Endothelial cell of umbilical vein (primary cell): ENCODE results near the gene CYP4F8.

Source experiments
- CTCF ChIP-seq, 2 donors: IDR thresholded peaks; 1 replicate in 1 of 2; 2 replicates in 1 of 2; pipeline ENCODE4 v1.5.1; 2011; ENCODE audit warnings: low read length in 2 of 2, mild to moderate bottlenecking in 2 of 2, moderate library complexity in 2 of 2, control low read depth in 1 of 2, inconsistent platforms in 1 of 2, low read depth in 1 of 2; ENCODE audit not compliant: insufficient read depth in 1 of 2; ENCODE audit errors: extremely low read depth in 1 of 2
- EZH2 ChIP-seq: IDR thresholded peaks from 2 replicates; pipeline ENCODE4 v1.6.1; 2012; ENCODE audit warnings: borderline replicate concordance, low read depth, mild to moderate bottlenecking, moderate library complexity, low read length, inconsistent platforms; ENCODE audit not compliant: severe bottlenecking
- FOS ChIP-seq: IDR thresholded peaks from 2 replicates; pipeline ENCODE4 v1.6.1; 2011; ENCODE audit warnings: mild to moderate bottlenecking, low read length, moderate library complexity, borderline replicate concordance; ENCODE audit not compliant: insufficient read depth
- GATA2 ChIP-seq: IDR thresholded peaks from 2 replicates; pipeline ENCODE4 v1.7.0; 2011; ENCODE audit warnings: low read depth, mild to moderate bottlenecking, moderate library complexity, mixed read lengths, low read length; ENCODE audit not compliant: insufficient read length, insufficient read depth
- JUN ChIP-seq: IDR thresholded peaks from 2 replicates; pipeline ENCODE4 v1.6.1; 2011; ENCODE audit warnings: borderline replicate concordance, low read depth; ENCODE audit not compliant: insufficient read length, insufficient read depth
- MYC ChIP-seq: IDR thresholded peaks from one replicate; pipeline ENCODE4 v1.6.1; 2011; ENCODE audit warnings: mild to moderate bottlenecking, low read depth, low read length
- POLR2A ChIP-seq: IDR thresholded peaks from 2 replicates; pipeline ENCODE4 v1.6.1; 2012; ENCODE audit warnings: low read depth, mild to moderate bottlenecking, control low read depth, low read length
- POLR2AphosphoS5 ChIP-seq: IDR thresholded peaks from 2 replicates; pipeline ENCODE4 v1.6.1; 2012; ENCODE audit warnings: low read depth, mild to moderate bottlenecking, control low read depth, low read length, moderate library complexity; ENCODE audit not compliant: insufficient read depth
- TF ChIP-seq, protein P1 (sequence below): IDR thresholded peaks from 2 replicates; pipeline ENCODE4 v1.6.1; 2011; ENCODE audit not compliant: insufficient read depth, insufficient read length

GRCh38 chr19:15621801-15622200, 6.8 kb downstream of the CYP4F8 start:
- TF ChIP-seq POLR2AphosphoS5 (no peak), CTCF (IDR thresholded peaks at IDR 0.05; ENCODE audit: extremely low read depth in 1 of 2, insufficient read depth in 1 of 2, low read depth in 1 of 2, low read length in 2 of 2) (no peak), POLR2A (no peak), MYC (no peak), EZH2 (no peak), FOS (no peak), JUN (no peak), GATA2 (no peak)
- TF ChIP-seq, protein P1, sequence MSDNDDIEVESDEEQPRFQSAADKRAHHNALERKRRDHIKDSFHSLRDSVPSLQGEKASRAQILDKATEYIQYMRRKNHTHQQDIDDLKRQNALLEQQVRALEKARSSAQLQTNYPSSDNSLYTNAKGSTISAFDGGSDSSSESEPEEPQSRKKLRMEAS = no peak
